ENCODE data around the gene METTL14.
A peak's percentile ranks its signal among the peaks of the same experiment; 100 is the strongest.
"Not testable (repeated sequence)": the region's sequence is repeated elsewhere in the genome, so short reads cannot be mapped to it uniquely, and the experiment has no call there.

The METTL14 gene

DNA sequence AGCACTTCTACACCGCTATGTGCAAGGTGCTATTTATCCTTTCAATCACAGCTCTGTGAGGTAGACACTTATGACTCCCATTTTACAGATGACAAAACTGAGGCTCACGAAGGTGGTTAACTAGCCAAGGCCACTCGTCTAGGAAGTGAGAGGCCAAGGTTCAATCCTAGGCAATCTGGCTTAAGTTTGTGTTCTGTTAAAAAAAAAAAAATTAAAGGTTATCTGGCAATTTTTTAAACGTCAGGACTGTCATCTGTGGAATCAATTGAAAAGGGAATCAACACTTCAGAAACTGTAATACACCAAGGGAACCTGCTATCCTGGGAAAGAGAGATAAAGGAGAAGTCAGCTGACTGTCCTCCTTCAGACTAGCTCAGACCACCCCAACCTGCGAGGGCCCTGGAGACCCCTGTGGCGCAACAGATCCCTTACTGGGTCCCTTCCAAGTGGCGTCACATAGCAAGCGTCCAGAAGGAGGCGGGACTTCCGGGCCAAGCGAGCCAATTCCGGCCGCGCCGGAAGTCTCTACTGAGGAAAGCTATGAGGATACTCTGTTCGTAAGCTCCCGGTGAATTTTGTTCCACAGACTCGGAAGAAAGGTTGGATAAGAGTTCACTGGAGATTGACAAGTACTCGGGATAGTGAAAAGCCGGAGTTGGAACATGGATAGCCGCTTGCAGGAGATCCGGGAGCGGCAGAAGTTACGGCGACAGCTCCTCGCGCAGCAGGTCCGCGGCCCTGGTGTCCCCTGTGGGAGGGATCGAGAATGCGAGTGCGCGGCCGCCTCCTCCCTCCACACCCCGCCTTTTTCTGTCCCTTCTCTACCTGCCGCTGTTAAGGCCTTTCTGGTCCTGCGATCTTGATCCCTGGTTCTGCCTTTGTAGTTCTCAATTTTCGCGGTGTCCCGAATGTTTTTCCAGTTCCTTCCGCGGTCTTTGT, at the start of gene METTL14:
METTL14 (plus strand) TSS at position 520 of the 939 bp plus-strand sequence; CDS start at position 663, 143 bp downstream.
- peak; percentile 91 for DNase-seq (ENCODE audit: low read depth)

- not testable (repeated sequence) for DNase-seq (ENCODE audit: low read depth)
Observed at GRCh38 chr4:118636126-118636525, 49.1 kb upstream of the METTL14 start.

GRCh38 chr4:118664665-118665064, 20.5 kb upstream of the METTL14 start:
- DNase-seq (ENCODE audit: low read depth), result not testable (repeated sequence)

GRCh38 chr4:118669220-118669619, 16.0 kb upstream of the METTL14 start:
- DNase-seq (ENCODE audit: low read depth), result peak; percentile 47

DNA sequence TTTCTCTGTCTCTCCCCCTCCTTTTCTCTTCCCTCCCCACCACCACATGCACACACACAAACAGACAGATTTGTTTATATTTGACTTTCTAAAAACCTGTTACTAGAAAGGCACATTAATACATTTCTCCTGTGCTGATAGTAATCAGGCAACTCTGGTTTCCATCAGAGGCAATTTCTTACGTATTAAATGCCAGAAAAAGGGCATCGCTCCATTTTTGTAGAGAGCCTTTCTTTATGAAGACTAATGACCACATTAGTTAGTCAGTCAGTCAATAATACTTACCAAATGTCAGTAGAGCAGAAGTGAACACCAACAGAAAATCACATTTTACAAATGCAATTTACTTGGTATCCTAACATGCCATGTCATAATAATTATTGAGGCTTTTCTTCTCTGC, 14.2 kb upstream of the METTL14 start:
- DNase-seq (ENCODE audit: low read depth), result not testable (repeated sequence)

- DNase-seq (ENCODE audit: low read depth), result no peak
Observed at GRCh38 chr4:118676128-118676527, 9.1 kb upstream of the METTL14 start.

DNA sequence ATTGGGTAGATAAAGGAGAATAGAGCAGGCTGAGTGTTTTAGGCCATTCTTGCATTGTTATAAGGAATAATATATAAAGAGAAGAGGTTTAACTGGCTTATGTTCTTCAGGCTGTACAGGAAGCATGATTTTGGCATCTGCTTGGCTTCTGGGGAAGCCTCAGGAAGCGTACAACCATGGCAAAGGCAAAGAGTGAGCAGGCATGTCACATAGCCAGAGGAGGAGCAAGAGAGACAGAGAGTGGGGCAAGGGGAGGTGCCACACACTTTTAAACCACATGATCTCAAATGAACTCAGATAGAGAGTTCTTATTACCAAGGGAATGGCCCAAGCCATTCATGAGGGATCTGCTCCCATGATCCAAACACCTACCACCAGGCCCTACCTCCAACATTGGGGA, 4.4 kb upstream of the METTL14 start:
- no peak for DNase-seq (ENCODE audit: low read depth)

DNA sequence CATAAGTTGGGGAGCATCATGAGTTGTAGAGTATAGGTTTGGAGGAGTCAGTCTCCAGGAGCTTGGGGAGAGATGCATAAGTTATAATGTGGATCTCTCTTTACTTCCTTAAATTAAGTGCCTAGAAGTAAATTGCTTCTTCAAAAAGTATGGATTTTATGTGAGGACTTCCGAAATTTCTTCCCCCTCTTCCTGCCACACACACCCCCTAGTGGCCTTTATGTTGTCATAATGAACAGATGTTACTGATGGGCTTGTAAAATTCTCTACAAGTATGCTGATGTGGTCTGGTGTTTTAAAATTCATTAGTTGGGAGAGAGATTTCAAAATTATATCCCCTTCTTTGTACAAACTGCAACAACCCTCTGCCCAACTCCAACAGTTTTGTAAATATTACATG, 2.3 kb upstream of the METTL14 start:
- DNase-seq (ENCODE audit: low read depth), result peak; percentile 35

GRCh38 chr4:118683513-118683912, 1.7 kb upstream of the METTL14 start:
- no peak for DNase-seq (ENCODE audit: low read depth)

- DNase-seq (ENCODE audit: low read depth), result no peak
Observed at GRCh38 chr4:118703118-118703517, 17.9 kb downstream of the METTL14 start.

DNA sequence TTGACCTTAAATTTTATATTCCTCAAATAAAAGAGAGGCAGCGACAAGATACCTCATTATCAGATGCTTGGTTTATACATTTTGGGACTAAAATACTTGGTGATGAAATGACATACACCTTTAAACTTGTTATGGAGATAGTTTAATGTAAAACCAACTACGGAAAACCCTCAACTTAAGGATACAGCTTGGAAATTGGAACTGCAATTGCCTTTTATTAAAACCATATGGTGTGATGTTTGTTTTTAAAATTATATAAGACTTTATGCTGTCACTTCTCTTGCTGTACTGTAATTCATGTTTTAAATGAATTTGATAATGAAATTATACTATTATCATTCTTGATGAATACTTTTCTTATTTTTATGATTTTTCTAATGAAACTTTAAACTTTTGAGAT, 25.9 kb downstream of the METTL14 start:
- peak; percentile 18 for DNase-seq (ENCODE audit: low read depth)

DNA sequence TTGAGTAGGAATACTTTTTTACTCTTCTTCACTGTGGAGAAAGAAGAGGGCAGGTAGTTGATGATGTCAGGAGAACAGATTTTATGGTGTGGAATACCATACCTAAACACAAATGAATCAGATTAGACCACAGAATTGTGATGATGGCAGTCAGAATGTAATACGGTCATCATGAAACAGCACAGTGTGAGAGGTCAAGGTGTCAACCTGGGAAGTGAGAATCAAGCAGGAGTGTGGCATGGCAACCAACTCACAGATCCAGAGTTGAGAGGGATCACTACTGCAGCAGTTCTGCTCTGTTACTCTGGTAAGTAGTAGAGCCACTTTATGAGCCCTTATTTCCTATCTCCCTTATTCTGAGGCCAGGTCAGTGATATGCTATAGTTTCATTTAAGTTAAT, 27.7 kb downstream of the METTL14 start:
- no peak for DNase-seq (ENCODE audit: low read depth)

- DNase-seq (ENCODE audit: low read depth), result no peak
Observed at GRCh38 chr4:118714682-118715081, 29.5 kb downstream of the METTL14 start.

- no peak for DNase-seq (ENCODE audit: low read depth)
Observed at GRCh38 chr4:118716304-118716703, 31.1 kb downstream of the METTL14 start.

- no peak for DNase-seq (ENCODE audit: low read depth)
Observed at GRCh38 chr4:118718511-118719170, 33.4 kb downstream of the METTL14 start.

GRCh38 chr4:118721752-118722151, 36.6 kb downstream of the METTL14 start:
- DNase-seq (ENCODE audit: low read depth), result no peak

GRCh38 chr4:118723369-118723768, 38.2 kb downstream of the METTL14 start:
- DNase-seq (ENCODE audit: low read depth), result no peak

GRCh38 chr4:118727360-118727759, 42.2 kb downstream of the METTL14 start:
- no peak for DNase-seq (ENCODE audit: low read depth)

GRCh38 chr4:118729287-118730286, 44.4 kb downstream of the METTL14 start:
- peak; percentile 22 for DNase-seq (ENCODE audit: low read depth)

- DNase-seq (ENCODE audit: low read depth), result no peak
Observed at GRCh38 chr4:118730683-118731082, 45.5 kb downstream of the METTL14 start.

GRCh38 chr4:118732591-118733330, 47.6 kb downstream of the METTL14 start:
- DNase-seq (ENCODE audit: low read depth), result peak; percentile 60
